Effector memory CD8-positive, alpha-beta T cell (primary cell): ENCODE results near the gene ZNF519.
"Not testable (repeated sequence)": the region's sequence is repeated elsewhere in the genome, so short reads cannot be mapped to it uniquely, and the experiment has no call there.

Source experiments
- ATAC-seq: fragments of 150-1000 bp; cut with Tn5 transposase; replicated peaks from 2 replicates; pipeline ENCODE4 v1.10.0; 2021; ENCODE audit warnings: mild to moderate bottlenecking, moderate library complexity
- DNase-seq, 3 experiments: peaks; one replicate each; pipeline ENCODE4 v3.0.0; 2021
- H3K27ac Mint-ChIP-seq, 2 donors: one replicate each; pipeline ENCODE4 v1.8.0; 2022; ENCODE audit warnings: mild to moderate bottlenecking in 2 of 2, mixed read lengths in 2 of 2, moderate library complexity in 2 of 2
- H3K27me3 Mint-ChIP-seq, 2 donors: one replicate each; pipeline ENCODE4 v1.8.0; 2022; ENCODE audit warnings: mixed read lengths in 2 of 2
- H3K36me3 Mint-ChIP-seq: one replicate; pipeline ENCODE4 v1.8.0; 2022; ENCODE audit warnings: mild to moderate bottlenecking, moderate library complexity, mixed read lengths; ENCODE audit not compliant: insufficient read depth
- H3K4me1 Mint-ChIP-seq, 2 donors: one replicate each; pipeline ENCODE4 v1.8.0; 2022; ENCODE audit warnings: low read depth in 2 of 2, mixed read lengths in 2 of 2
- H3K4me3 Mint-ChIP-seq, 2 donors: one replicate each; pipeline ENCODE4 v1.8.0; 2022; ENCODE audit warnings: mild to moderate bottlenecking in 2 of 2, mixed read lengths in 2 of 2, moderate library complexity in 2 of 2
- H3K9me3 Mint-ChIP-seq, 2 donors: one replicate each; pipeline ENCODE4 v1.8.0; 2022; ENCODE audit warnings: mixed read lengths in 2 of 2

ZNF519 gene

DNA sequence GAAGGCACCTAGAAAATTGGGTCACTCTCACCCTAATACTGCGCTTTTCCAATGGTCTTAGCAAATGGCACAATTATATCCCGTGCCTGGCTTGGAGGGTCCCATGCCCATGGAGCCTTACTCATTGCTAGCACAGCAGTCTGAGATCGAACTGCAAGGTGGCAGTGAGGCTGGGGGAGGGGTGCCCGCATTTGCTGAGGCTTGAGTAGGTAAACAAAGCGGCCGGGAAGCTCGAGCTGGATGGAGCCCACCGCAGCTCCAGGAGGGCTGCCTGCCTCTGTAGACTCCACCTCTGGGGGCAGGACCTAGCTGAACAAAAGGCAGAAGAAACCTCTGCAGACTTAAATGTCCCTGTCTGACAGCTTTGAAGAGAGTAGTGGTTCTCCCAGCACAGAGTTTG lies 30.7 kb upstream of the ZNF519 start:
- H3K4me1 Mint-ChIP-seq, H3K27ac Mint-ChIP-seq, H3K9me3 Mint-ChIP-seq, ATAC-seq, H3K4me3 Mint-ChIP-seq, H3K36me3 Mint-ChIP-seq, DNase-seq: not testable (repeated sequence)
- H3K27me3 Mint-ChIP-seq: peaks cover 36 to 41% of the 10 kb centered on the region in 2 donors

DNA sequence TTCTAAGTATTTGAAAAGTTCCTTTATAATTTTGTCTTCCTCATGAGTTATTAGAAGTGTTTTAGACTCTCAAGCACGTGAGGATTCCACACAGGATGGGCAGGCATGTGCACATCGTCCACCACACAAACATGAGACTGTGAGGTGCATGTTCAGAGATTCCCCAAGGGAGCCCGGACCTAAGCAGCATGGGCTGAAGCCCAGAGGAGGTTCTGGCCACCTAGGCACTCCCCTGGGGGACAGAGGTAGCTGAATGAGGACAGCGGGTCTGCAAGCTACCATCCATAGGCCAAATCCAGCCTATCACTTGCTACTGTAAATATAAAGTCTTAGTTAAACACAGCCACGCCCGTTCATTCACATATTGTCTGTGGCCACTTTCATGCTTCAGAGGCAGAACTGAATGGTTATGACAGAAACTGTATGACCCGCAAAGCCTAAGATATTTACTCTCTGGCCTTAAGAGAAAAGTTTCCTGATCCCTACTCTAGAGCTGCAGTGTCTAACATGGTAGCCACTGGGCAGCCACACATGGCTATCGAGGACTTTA lies 19.4 kb upstream of the ZNF519 start:
- not testable (repeated sequence) for H3K27ac Mint-ChIP-seq, H3K4me1 Mint-ChIP-seq, H3K36me3 Mint-ChIP-seq, H3K4me3 Mint-ChIP-seq, H3K27me3 Mint-ChIP-seq, DNase-seq, ATAC-seq, H3K9me3 Mint-ChIP-seq

DNA sequence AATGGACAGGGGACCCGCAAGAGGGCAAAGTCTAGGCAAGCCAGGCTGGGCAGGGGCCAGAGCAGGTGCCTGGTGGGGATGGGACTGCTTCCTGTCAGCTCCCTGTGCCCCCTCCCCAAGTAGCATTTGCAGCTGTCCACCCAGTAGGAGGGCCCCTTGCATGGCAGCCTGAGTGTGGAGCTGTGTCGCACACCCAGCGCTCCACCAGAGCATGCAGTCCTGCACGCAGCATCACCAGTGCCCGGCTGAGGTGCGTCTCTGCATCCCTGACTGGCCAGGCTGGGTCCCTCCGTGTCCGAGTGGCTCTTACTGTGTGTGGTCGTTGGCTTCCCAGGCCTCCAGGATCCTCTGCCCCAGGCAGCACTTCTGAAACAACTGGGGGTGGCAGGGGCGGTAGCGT lies 18.5 kb upstream of the ZNF519 start:
- not testable (repeated sequence) for H3K4me3 Mint-ChIP-seq, DNase-seq, H3K27me3 Mint-ChIP-seq, H3K27ac Mint-ChIP-seq, H3K9me3 Mint-ChIP-seq, ATAC-seq, H3K4me1 Mint-ChIP-seq, H3K36me3 Mint-ChIP-seq

DNA sequence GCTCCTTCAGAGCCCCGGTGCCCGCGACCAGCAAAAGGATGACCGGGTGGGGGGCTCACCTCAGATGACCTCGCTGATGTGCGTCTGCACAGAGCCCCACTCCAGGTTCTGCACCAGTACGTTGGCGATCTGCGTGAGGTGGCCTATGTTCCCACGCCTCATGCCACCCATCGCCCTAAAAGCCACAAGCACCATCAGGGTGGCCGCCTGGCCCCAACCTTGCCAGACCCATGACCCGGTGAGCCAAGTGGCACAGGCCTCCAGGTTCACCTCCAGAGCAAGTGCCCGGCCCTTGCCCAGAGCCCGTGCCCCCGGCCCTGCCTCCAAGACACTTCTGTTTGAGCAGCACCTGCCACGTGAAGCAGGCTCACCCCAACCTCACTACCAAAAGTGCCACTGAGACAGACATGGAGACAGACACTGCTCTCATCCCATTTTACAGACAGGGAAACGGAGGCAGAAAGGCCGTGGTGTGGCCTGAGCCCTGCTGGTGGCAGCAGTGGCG lies 17.7 kb upstream of the ZNF519 start:
- not testable (repeated sequence) for H3K9me3 Mint-ChIP-seq, H3K4me1 Mint-ChIP-seq, H3K4me3 Mint-ChIP-seq, ATAC-seq, H3K36me3 Mint-ChIP-seq, H3K27me3 Mint-ChIP-seq, H3K27ac Mint-ChIP-seq, DNase-seq

DNA sequence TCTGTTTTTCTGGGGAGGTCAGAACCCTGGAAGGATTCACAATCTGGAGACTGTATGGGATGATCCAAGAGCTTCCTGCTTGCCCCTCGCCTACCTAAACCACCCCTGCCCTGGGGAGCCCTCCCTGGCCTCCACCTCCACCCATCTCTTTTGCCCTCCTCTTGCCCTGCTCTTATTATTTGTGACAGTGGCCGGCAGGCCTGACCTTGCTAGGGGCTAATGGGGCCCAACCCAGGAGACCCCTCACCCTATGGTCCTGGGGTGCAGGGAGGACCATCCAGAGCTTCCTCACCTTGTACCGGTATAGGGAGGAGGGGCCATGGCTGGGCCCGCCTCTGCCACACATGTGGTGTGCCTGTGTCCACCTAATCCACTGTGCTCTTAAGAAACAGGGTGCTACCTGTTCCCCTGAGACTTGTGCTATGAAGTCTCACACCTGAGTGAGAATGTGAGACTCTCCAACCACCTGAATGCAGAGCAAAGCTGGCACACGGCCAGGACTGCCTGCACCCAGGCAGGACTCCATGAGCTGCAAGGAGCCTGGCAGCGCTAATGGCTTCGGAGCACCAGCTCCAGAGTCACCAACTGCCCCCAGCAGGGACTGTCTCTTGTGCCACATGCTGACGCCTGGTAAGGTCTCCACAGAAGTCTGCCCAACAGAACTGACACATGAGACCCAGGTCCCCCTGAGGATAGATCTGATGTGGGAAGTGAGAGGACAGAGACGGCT lies 17.1 kb upstream of the ZNF519 start:
- not testable (repeated sequence) for H3K36me3 Mint-ChIP-seq, H3K9me3 Mint-ChIP-seq, ATAC-seq, H3K4me1 Mint-ChIP-seq, H3K27me3 Mint-ChIP-seq, H3K4me3 Mint-ChIP-seq, DNase-seq
- H3K27ac Mint-ChIP-seq: peak overlapping the region in 1 of 2 donors; percentile 62

DNA sequence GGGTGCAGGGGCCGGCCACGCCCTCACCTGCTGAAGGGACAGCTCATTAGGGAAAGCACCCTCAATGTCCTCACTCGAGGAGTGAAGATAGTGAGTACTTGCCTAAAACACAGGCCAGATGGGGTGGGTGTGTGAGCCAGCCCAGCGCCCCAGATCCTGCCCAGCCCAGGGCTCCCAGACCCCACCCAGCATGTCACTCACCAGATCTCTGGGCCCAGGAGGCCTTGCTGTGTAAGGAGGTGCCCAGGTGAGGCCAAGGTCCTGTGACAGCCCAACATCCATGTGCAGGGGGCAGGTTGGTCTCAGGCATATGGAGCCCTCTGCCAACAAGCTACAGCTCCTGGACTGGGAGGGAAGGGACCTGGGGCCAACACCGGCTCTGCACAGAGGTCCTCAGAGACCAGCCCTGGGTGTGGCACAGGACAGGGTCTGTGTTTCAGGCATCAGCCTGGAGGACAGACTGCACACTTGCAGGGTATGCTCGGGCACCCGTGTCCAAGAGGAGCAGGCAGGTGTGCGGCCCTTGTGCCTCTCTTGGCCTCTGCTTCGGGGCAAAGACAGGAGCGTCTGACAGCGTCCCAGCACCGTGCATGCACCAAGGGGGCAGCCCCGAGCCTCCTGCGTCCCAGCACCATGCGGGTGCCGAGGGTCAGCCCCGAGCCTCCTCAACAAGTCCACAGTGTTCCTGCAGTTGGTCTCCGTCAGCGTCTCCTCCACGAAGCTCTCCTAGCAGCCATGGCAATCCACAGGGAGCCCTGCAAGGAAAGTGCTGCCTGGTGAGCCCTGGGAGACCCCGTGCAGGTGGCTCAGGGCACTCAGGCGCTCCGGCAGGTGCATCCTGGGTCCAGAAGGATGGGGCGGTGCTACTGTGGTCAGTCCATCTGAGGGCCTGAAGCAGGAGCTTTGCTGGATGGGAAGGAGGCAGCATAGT lies 16.0 kb upstream of the ZNF519 start:
- not testable (repeated sequence) for H3K27ac Mint-ChIP-seq, H3K36me3 Mint-ChIP-seq, H3K4me1 Mint-ChIP-seq, DNase-seq, H3K27me3 Mint-ChIP-seq, H3K9me3 Mint-ChIP-seq, ATAC-seq, H3K4me3 Mint-ChIP-seq

DNA sequence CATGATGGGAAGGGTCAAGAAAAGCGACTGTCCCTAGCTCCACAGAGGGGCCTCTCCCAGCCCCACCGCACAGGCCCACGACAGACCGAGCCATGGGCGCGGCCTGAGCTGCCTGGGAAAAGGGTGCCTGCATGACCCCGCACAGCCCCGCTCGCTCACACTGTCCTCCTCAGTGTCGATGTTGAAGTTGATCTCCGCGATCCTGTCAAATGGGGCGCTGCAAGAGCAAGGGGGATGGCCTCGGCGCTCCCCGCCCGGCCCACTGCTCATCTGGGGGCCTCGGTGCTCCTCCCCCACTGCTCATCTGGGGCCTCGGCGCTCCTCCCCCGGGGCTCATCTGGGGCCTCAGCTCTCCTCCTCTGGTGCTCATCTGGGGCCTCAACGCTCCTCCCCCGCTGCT lies 14.5 kb upstream of the ZNF519 start:
- not testable (repeated sequence) for H3K36me3 Mint-ChIP-seq, DNase-seq
- H3K27me3 Mint-ChIP-seq: peaks cover 0 to 18% of the 10 kb centered on the region in 2 donors

DNA sequence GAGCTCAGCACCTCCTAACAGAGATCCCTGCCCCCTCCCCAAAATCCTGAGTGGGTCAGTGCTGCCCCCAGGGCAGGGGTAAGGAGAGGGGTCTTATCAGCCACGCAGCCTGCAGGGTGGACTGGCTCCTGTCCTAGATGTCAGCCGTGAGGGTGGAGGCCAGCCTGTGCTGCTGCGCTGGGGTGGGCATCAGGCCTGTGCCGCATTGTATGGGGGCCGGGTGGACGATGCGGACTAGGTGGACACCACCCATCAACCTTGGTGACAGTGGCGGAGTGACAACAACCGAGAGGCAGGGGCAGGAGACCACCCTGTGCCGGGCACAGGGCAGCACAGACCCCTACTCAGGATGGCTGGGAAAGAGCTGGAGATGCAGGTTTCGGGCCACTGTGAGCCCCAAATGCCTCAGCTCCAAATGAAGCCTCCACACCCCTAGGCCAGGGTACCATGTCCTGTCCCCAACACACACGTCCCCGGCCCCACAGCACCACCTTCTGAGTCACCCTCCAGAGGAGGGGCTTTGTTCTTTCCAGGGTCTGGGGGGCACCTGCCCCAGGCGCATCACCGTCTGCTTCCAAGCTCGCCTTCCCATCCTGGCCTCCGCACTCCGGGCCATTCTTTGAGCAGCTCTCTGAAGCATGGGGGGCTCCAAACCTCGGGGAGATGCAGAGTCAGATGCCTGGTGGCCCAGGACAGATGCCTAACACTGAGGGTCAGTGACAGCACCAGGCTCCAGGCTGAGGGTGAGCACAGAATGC lies 13.5 kb upstream of the ZNF519 start:
- not testable (repeated sequence) for H3K9me3 Mint-ChIP-seq, H3K4me3 Mint-ChIP-seq, ATAC-seq, H3K27ac Mint-ChIP-seq, H3K4me1 Mint-ChIP-seq, H3K36me3 Mint-ChIP-seq, DNase-seq
- H3K27me3 Mint-ChIP-seq: peaks cover 0 to 18% of the 10 kb centered on the region in 2 donors

More for the DNA sequence above, 14.5 kb upstream of the ZNF519 start:
- H3K4me3 Mint-ChIP-seq, H3K9me3 Mint-ChIP-seq, H3K4me1 Mint-ChIP-seq, H3K27ac Mint-ChIP-seq, ATAC-seq: not testable (repeated sequence)

DNA sequence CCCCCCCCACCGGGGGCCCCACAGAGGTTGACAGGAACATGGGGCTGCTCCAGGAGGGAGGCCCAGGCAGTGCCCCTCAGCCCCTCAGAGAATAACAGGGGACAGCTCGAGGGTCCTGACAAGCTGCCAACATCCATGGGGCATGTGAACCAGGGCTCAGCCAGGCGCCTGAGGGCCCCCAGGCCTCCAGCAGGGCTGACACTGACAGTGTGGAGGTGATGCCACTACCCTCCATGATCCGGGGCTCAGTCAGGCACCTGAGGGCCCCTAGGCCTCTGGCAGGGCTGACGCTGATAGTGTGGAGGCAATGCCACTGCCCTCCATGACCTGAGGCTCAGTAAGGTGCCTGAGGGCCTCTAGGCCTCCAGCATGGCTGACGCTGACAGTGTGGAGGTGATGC lies 12.8 kb upstream of the ZNF519 start:
- not testable (repeated sequence) for H3K27ac Mint-ChIP-seq, H3K4me1 Mint-ChIP-seq, H3K9me3 Mint-ChIP-seq, H3K4me3 Mint-ChIP-seq, ATAC-seq, H3K36me3 Mint-ChIP-seq, DNase-seq
- H3K27me3 Mint-ChIP-seq: peaks cover 0 to 18% of the 10 kb centered on the region in 2 donors

DNA sequence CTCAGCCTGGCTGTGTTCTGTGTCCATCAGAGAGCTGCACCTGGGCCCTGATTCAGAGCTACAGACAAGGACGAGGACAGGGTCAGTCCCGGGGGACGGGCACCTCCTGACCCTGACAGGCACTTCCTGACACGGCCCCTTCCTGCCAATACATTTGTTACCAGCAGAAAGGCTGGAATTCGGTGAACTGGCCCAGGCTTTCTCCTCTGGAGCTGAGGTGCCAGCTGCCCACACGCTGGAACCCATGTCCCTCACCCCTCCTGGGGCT lies 12.3 kb upstream of the ZNF519 start:
- Mint-ChIP-seq H3K27ac (no peak overlapping the region), H3K27me3 (peaks cover 0 to 18% of the 10 kb centered on the region in 2 donors), H3K36me3 (no peaks in the 10 kb centered on the region), H3K9me3 (no peaks in the 10 kb centered on the region), H3K4me1 (no peaks in the 10 kb centered on the region), H3K4me3 (no peak overlapping the region)
- DNase-seq (no peak), ATAC-seq (no peak)

DNA sequence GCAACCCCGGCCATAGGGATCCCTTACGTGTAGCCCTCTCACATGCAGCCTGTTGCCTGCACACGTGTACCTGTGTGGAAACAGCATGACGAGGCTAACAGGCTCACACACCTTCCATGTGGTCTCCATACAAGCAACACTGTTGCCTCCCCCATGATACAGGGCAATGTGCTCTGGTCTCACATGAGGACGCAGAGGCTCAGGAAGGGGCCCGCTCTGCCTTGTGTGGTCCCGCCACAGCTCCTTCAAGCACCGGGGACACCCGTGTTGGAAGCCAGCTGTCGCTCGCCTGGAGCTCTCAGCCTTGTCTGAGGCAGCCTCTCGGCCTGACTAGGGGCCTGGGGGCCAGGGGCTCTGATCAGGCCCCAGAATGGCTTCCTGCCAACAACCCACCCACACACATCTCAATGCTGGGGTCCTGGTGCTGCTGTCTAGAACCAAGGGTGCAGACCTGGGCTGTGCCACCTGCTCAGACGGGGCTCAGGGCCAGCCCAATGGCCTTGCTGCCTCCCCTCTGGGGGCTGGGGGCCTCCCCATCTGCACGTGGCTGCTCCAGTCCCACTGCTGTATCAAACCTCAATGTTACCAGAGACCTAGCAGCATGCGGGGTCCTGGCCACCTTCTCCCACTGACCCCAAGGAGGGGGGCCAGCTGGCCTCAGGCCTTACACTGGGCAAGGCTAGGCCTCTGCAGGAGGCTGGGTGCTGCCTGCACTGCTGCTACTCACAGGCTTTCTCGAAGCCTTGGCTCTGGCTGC lies 11.8 kb upstream of the ZNF519 start:
- DNase-seq, H3K4me1 Mint-ChIP-seq, H3K36me3 Mint-ChIP-seq, ATAC-seq, H3K27ac Mint-ChIP-seq, H3K9me3 Mint-ChIP-seq, H3K4me3 Mint-ChIP-seq: not testable (repeated sequence)
- H3K27me3 Mint-ChIP-seq: peaks cover 0 to 18% of the 10 kb centered on the region in 2 donors

DNA sequence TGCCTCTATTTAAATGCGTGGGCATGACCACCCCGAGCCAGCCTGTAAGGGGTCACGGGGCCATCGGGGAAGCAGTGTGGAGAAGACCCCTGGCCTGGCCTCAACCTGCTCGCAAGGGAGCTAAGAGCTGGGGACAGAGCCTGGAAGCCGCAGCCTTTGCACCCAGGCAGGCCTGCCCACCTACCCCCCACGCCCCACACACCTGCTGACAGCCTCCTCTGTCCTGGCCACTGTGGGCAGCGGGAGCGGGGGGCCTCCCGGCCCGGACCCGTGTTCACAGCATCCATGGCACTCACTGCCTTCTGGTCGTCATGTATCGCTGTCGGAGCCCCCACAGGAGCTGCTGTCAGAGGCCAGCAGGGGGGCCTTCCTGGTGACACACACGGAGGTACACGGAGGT lies 11.2 kb upstream of the ZNF519 start:
- not testable (repeated sequence) for DNase-seq, H3K27ac Mint-ChIP-seq, H3K9me3 Mint-ChIP-seq, H3K4me3 Mint-ChIP-seq, H3K4me1 Mint-ChIP-seq, H3K36me3 Mint-ChIP-seq, ATAC-seq
- peaks cover 2 to 21% of the 10 kb centered on the region in 2 donors for H3K27me3 Mint-ChIP-seq

DNA sequence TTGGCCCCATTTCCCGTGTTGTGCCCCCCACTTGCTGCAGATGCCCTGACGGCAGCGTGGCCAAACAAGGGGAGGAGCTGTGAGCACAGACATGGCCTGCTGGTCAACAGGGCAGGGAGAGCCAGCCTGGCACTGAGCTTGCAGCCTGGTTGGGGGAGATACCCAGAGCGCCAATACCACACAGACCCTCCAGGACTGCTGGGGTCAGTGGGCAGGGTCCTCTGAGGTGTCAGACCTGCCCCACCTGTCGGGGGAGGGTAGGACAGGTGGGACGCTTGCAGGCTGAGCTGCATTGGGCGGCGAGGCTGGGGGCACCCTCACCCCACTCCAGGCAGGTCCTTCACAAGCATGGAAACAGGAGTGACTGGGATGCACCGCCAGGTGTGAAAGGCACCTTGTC lies 9.9 kb upstream of the ZNF519 start:
- not testable (repeated sequence) for H3K9me3 Mint-ChIP-seq, H3K36me3 Mint-ChIP-seq, ATAC-seq, H3K4me1 Mint-ChIP-seq, DNase-seq, H3K4me3 Mint-ChIP-seq, H3K27ac Mint-ChIP-seq
- H3K27me3 Mint-ChIP-seq: peaks cover 6 to 26% of the 10 kb centered on the region in 2 donors
